Fibroblast of skin of abdomen (primary cell): ENCODE measurements around the gene LEMD2.

Experiments used
- DNase-seq: peaks from one replicate; pipeline ENCODE4 v3.0.0-alpha.2; 2013

The LEMD2 gene

GRCh38 chr6:33755070-33755869, 33.7 kb downstream of the LEMD2 start:
- no peak for DNase-seq

GRCh38 chr6:33754222-33754621, 34.7 kb downstream of the LEMD2 start:
- no peak for DNase-seq

- no peak for DNase-seq
Measured at GRCh38 chr6:33752646-33753015, 36.3 kb downstream of the LEMD2 start.

- no peak for DNase-seq
Measured at GRCh38 chr6:33751771-33752645, 36.9 kb downstream of the LEMD2 start.

- DNase-seq, result no peak
Measured at GRCh38 chr6:33750244-33750991, 38.5 kb downstream of the LEMD2 start.

GRCh38 chr6:33749401-33749800, 39.5 kb downstream of the LEMD2 start:
- no peak for DNase-seq

- no peak for DNase-seq
Measured at GRCh38 chr6:33748841-33749240, 40.1 kb downstream of the LEMD2 start.

- no peak for DNase-seq
Measured at GRCh38 chr6:33747823-33748222, 41.1 kb downstream of the LEMD2 start.

GRCh38 chr6:33746651-33747100, 42.3 kb downstream of the LEMD2 start, which contains the start of gene IP6K3:
Gene IP6K3 (minus strand): TSS chr6:33746905. CDS start chr6:33735476, 11,429 bp downstream.
- no peak for DNase-seq

GRCh38 chr6:33746036-33746600, 42.8 kb downstream of the LEMD2 start:
- peak; percentile 60 for DNase-seq

GRCh38 chr6:33745548-33745947, 43.4 kb downstream of the LEMD2 start:
- DNase-seq, result no peak

- DNase-seq, result no peak
Measured at GRCh38 chr6:33744895-33745546, 43.9 kb downstream of the LEMD2 start.

GRCh38 chr6:33744001-33744848, 44.7 kb downstream of the LEMD2 start:
- peak; percentile 69 for DNase-seq

- no peak for DNase-seq
Measured at GRCh38 chr6:33742837-33743236, 46.1 kb downstream of the LEMD2 start.

- DNase-seq, result no peak
Measured at GRCh38 chr6:33742092-33742491, 46.8 kb downstream of the LEMD2 start.

- DNase-seq, result no peak
Measured at GRCh38 chr6:33740794-33741193, 48.1 kb downstream of the LEMD2 start.

- DNase-seq, result no peak
Measured at GRCh38 chr6:33740204-33740608, 48.7 kb downstream of the LEMD2 start.

GRCh38 chr6:33739571-33739970, 49.4 kb downstream of the LEMD2 start:
- no peak for DNase-seq

- DNase-seq, result no peak
Measured at GRCh38 chr6:33738879-33739278, 50.1 kb downstream of the LEMD2 start.

GRCh38 chr6:33738153-33738552, 50.8 kb downstream of the LEMD2 start:
- no peak for DNase-seq
